GM12878 (cell line): ENCODE results near the gene RHBDD1. TPM values are rescaled to one million over a fixed set of nuclear protein-coding genes. Genes with fewer than 3 reads are reported as not detected.

ENCODE experiments used
- ATAC-seq: fragments of 200-7000 bp; cut with Tn5 transposase; 3 replicates; pipeline ENCODE4 v1.9.1; 2020; ENCODE audit warnings: mild to moderate bottlenecking, moderate library complexity
- BruUV-seq: library from RNA; stranded (reverse); fragments of 400-500 nt; replicated peaks from 2 replicates; lab custom pipeline; 2021; lab: Mats Ljungman, UMichigan
- CTCF ChIA-PET: fragments of 300-600 bp; sonication (Branson Sonifier 250); formaldehyde crosslinking; extraction: SDS; loops from one replicate; lab custom pipeline; 2021; ENCODE audit warnings: inconsistent platforms; lab: Yijun Ruan, JAX
- POLR2A ChIA-PET: fragments of 350-600 bp; formaldehyde crosslinking; extraction: SDS; loops from one replicate; lab custom pipeline; 2021; ENCODE audit warnings: inconsistent platforms; lab: Charles Lee
- RAD21 ChIA-PET: fragments of 300-600 bp; sonication (Branson Sonifier 250); formaldehyde crosslinking; loops from one replicate; lab custom pipeline; 2023; ENCODE audit warnings: antibody characterized with exemption; ENCODE audit not compliant: unreplicated experiment; lab: Charles Lee
- SMC1A ChIA-PET: fragments of 300-600 bp; sonication (Branson Sonifier 250); formaldehyde crosslinking; loops from one replicate; lab custom pipeline; 2023; ENCODE audit not compliant: unreplicated experiment, uncharacterized antibody; lab: Charles Lee
- DNase-seq: peaks from one replicate; pipeline ENCODE4 v3.0.0-alpha.2; 2011; ENCODE audit warnings: low read depth, low spot score
- FAIRE-seq: peaks from 3 replicates; lab custom pipeline; 2011; peaks lifted over from hg19 to GRCh38; lab: Jason Lieb, UNC
- H2AFZ ChIP-seq: 2 replicates; pipeline ENCODE4 v1.6.0; 2011; ENCODE audit warnings: low read depth, low read length, control low read depth; ENCODE audit not compliant: control insufficient read depth
- H3K27ac ChIP-seq: 2 replicates; pipeline ENCODE4 v1.5.1; 2011; ENCODE audit warnings: control low read depth; ENCODE audit not compliant: control insufficient read depth, insufficient read depth
- H3K27me3 ChIP-seq, 2 experiments: replicated peaks in 1 of 2; 2 replicates each; pipeline versions ENCODE4 v1.6.0 to v1.6.1; 2011; ENCODE audit warnings: low read length in 1 of 2; ENCODE audit not compliant: control insufficient read depth in 2 of 2, insufficient read depth in 2 of 2
- H3K36me3 ChIP-seq, 2 experiments: 2 replicates each; pipeline ENCODE4 v1.5.1; 2011; ENCODE audit warnings: low read length in 1 of 2; ENCODE audit not compliant: control insufficient read depth in 2 of 2, insufficient read depth in 2 of 2
- H3K4me1 ChIP-seq: 2 replicates; pipeline ENCODE4 v1.6.1; 2011; ENCODE audit warnings: mild to moderate bottlenecking, low read length, moderate library complexity, mixed read lengths; ENCODE audit not compliant: control insufficient read depth, insufficient read depth
- H3K4me2 ChIP-seq: 2 replicates; pipeline ENCODE4 v1.6.0; 2011; ENCODE audit warnings: control low read depth; ENCODE audit not compliant: control insufficient read depth, insufficient read depth
- H3K4me3 ChIP-seq: fragments of 200-600 bp; sonication (generic); 2 replicates; pipeline ENCODE4 v1.5.1; 2016
- H3K79me2 ChIP-seq: 2 replicates; pipeline ENCODE4 v1.6.0; 2011; ENCODE audit warnings: low read length; ENCODE audit not compliant: control insufficient read depth, insufficient read depth
- H3K9ac ChIP-seq: 2 replicates; pipeline ENCODE4 v1.8.0; 2011; ENCODE audit warnings: low read length, control low read depth, mixed read lengths; ENCODE audit not compliant: control insufficient read depth, insufficient read depth
- H3K9me3 ChIP-seq: replicated peaks from 3 replicates; pipeline ENCODE4 v1.5.1; 2011; ENCODE audit warnings: mild to moderate bottlenecking, low read length; ENCODE audit not compliant: control insufficient read depth, insufficient read depth
- H4K20me1 ChIP-seq: 2 replicates; pipeline ENCODE4 v1.6.0; 2011; ENCODE audit not compliant: control insufficient read depth, insufficient read depth
- ATF2 ChIP-seq: IDR thresholded peaks from 2 replicates; pipeline ENCODE4 v1.6.1; 2012; ENCODE audit warnings: low read length, inconsistent platforms
- BHLHE40 ChIP-seq, 2 experiments: fragments of 450-650 bp in 1 of 2; IDR thresholded peaks; 2 replicates each; pipeline ENCODE4 v1.6.1; 2011 to 2017; ENCODE audit warnings: low read depth in 2 of 2, borderline replicate concordance in 1 of 2, improper control_type of control experiment in 1 of 2, low read length in 1 of 2, mild to moderate bottlenecking in 1 of 2
- CBX5 ChIP-seq: sonication (generic); IDR thresholded peaks from 2 replicates; pipeline ENCODE4 v1.6.1; 2016; ENCODE audit warnings: low read depth, moderate library complexity, mild to moderate bottlenecking, inconsistent platforms
- CREM ChIP-seq: IDR thresholded peaks from 2 replicates; pipeline ENCODE4 v1.6.1; 2014; ENCODE audit warnings: antibody characterized with exemption, low read depth
- FOXM1 ChIP-seq: IDR thresholded peaks from 2 replicates; pipeline ENCODE4 v1.6.1; 2012; ENCODE audit warnings: low read depth, mild to moderate bottlenecking, inconsistent platforms, low read length, moderate library complexity
- IKZF1 ChIP-seq: fragments of 450-650 bp; conservative IDR thresholded peaks from 2 replicates; pipeline ENCODE4 v1.6.1; 2017; ENCODE audit warnings: antibody characterized with exemption, mild to moderate bottlenecking
- IKZF2 ChIP-seq, 2 experiments: fragments of 450-650 bp; IDR thresholded peaks; 2 replicates each; pipeline ENCODE4 v1.6.1; 2017; ENCODE audit warnings: mild to moderate bottlenecking in 2 of 2, moderate library complexity in 2 of 2
- IRF4 ChIP-seq: IDR thresholded peaks from 2 replicates; pipeline ENCODE4 v1.6.1; 2011; ENCODE audit warnings: low read depth, low read length
- MEF2A ChIP-seq: IDR thresholded peaks from 2 replicates; pipeline ENCODE4 v1.6.1; 2011; ENCODE audit warnings: low read depth, mild to moderate bottlenecking, low read length, moderate library complexity; ENCODE audit not compliant: insufficient read depth
- NFIC ChIP-seq: IDR thresholded peaks from 2 replicates; pipeline ENCODE4 v1.6.1; 2012; ENCODE audit warnings: low read depth, mild to moderate bottlenecking, inconsistent platforms, low read length, moderate library complexity
- NR2F1 ChIP-seq: fragments of 450-650 bp; conservative IDR thresholded peaks from 2 replicates; pipeline ENCODE4 v1.6.1; 2017; ENCODE audit warnings: mild to moderate bottlenecking
- RAD21 ChIP-seq: IDR thresholded peaks from 2 replicates; pipeline ENCODE4 v1.6.1; 2011; ENCODE audit warnings: mild to moderate bottlenecking, low read depth, low read length, moderate library complexity; ENCODE audit not compliant: insufficient read depth
- RCOR1 ChIP-seq: conservative IDR thresholded peaks from 2 replicates; pipeline ENCODE4 v1.6.1; 2012; ENCODE audit warnings: low read depth, low read length, improper control_type of control experiment
- RELB ChIP-seq: fragments of 450-650 bp; IDR thresholded peaks from 2 replicates; pipeline ENCODE4 v1.6.1; 2017; ENCODE audit warnings: low read depth, mild to moderate bottlenecking, moderate library complexity
- RUNX3 ChIP-seq: IDR thresholded peaks from 2 replicates; pipeline ENCODE4 v1.6.1; 2012; ENCODE audit warnings: low read length, inconsistent platforms
- SP1 ChIP-seq: IDR thresholded peaks from one replicate; pipeline ENCODE4 v1.6.1; 2011; ENCODE audit warnings: low read depth, low read length
- SREBF1 ChIP-seq: IDR thresholded peaks from 2 replicates; pipeline ENCODE4 v1.6.1; 2012; ENCODE audit warnings: mild to moderate bottlenecking, low read length
- TCF12 ChIP-seq: IDR thresholded peaks from 2 replicates; pipeline ENCODE4 v1.6.1; 2011; ENCODE audit warnings: low read depth, mild to moderate bottlenecking, low read length
- WGBS: methylation state at CpG from one replicate; pipeline ENCODE4 v1.1.6; 2016; ENCODE audit warnings: low lambda C conversion rate; ENCODE audit not compliant: insufficient replicate concordance, insufficient coverage; ENCODE audit errors: missing lambda C conversion rate; 5-methylcytosine and 5-hydroxymethylcytosine counted together
- in situ Hi-C: fragments of 300-500 bp; cut with MboI; formaldehyde crosslinking; loops from 9 replicates; pipeline ENCODE4 v1.14.3; 2018; ENCODE audit warnings: mixed read lengths
- intact Hi-C: fragments of 100-400 bp; cut with micrococcal nuclease; formaldehyde crosslinking; loops from one replicate; pipeline ENCODE4 v1.14.2; 2022; ENCODE audit not compliant: unreplicated experiment
- polyA plus RNA-seq, 11 experiments: library from polyadenylated mRNA; depleted of rRNA in 4 of 11; unstranded in 6 of 11; stranded (reverse) in 5 of 11; fragments of >200 nt; fragmentation: Nextera tagmentation in 4 of 11; fragmentation: Illumina TruSeq in 1 of 11; extraction: Ambion mirVana in 4 of 11; extraction: Trizol in 1 of 11; gene quantifications; 1 replicate in 1 of 11; 2 replicates in 10 of 11; pipeline versions ENCODE4 v1.2.1 to v1.2.3, GENCODE V29; 2011 to 2016; ENCODE audit warnings: inconsistent platforms in 2 of 11, missing spikeins in 2 of 11, low read depth in 1 of 11
- total RNA-seq, 4 experiments: library from RNA; depleted of rRNA in 3 of 4; stranded (reverse); fragments of >200 nt in 3 of 4; fragmentation: Illumina TruSeq in 1 of 4; extraction: Trizol in 1 of 4; gene quantifications; 2 replicates each; pipeline versions ENCODE4 v1.2.1 to v1.2.3, GENCODE V29; 2013 to 2021
- TF ChIP-seq, protein P1 (sequence below): IDR thresholded peaks from 2 replicates; pipeline ENCODE4 v1.6.1; 2011; ENCODE audit warnings: borderline replicate concordance, low read depth, mild to moderate bottlenecking, moderate library complexity, mixed read lengths, low read length; ENCODE audit not compliant: insufficient read depth; ENCODE audit errors: extremely low read length
- TF ChIP-seq, protein P2 (sequence below): IDR thresholded peaks from 2 replicates; pipeline ENCODE4 v1.6.1; 2011; ENCODE audit warnings: low read depth, mild to moderate bottlenecking, low read length, moderate library complexity, borderline replicate concordance; ENCODE audit errors: extremely low read depth

Gene RHBDD1
- total and polyA plus RNA-seq, 10 of the 15 experiments (the other 5 are each of a cell fraction or from before 2014, with no cell fraction given), result 7.1 to 36.4 (median 14.7) TPM

- peak overlapping the region; percentile 28 for H2AFZ ChIP-seq
- ChIA-PET SMC1A (interaction anchor here (0.9 to 4.3 kb wide), 7 partner anchors 9 to 96 kb away, joined by 3 to 30 read pairs (median 7); no protein-coding TSS in a partner anchor), RAD21 (interaction anchor here (0.7 to 1.7 kb wide), 4 partner anchors 10 to 24 kb away, joined by 3 to 13 read pairs (median 4); no protein-coding TSS in a partner anchor), CTCF (interaction anchor here (0.8 to 2.8 kb wide), 13 partner anchors 10 to 164 kb away, joined by 3 to 13 read pairs (median 4); partner anchors contain the start of gene RHBDD1), POLR2A (interaction anchor here (0.5 to 3.5 kb wide), 6 partner anchors 16 to 1903 kb away, joined by 3 to 18 read pairs (median 4); no protein-coding TSS in a partner anchor)
- H3K9me3 ChIP-seq, result no peaks in the 10 kb centered on the region; the same call in 2 of the 3 replicates
- no TSS peak for BruUV-seq
- FAIRE-seq, result no peak
- H3K27me3 ChIP-seq, result no peaks in the 10 kb centered on the region
- DNase-seq, result peak; percentile 51
- no peaks in the 10 kb centered on the region for H4K20me1 ChIP-seq
- H3K4me1 ChIP-seq, result peaks cover 23% of the 10 kb centered on the region
- 0% methylated on average over 2 of the region's 2 CpGs for WGBS
- in situ Hi-C loops (no loop called here), intact Hi-C loops (loop anchor here (2.0 kb wide), 1 partner anchor 26 kb away; the partner anchor contains the start of gene RHBDD1)
- H3K4me2 ChIP-seq, result peak overlapping the region; percentile 49
- H3K27ac ChIP-seq, result peak overlapping the region; percentile 54
- H3K4me3 ChIP-seq, result no peak overlapping the region; the same call in 1 of the 2 replicates
- peak; percentile 88 for ATAC-seq
- H3K36me3 ChIP-seq, result peaks cover 0 to 12% of the 10 kb centered on the region in 2 experiments; a peak in 1 of 4 replicates
- H3K9ac ChIP-seq, result peak overlapping the region; percentile 35; the same call in 1 of the 2 replicates
- H3K79me2 ChIP-seq, result peaks cover 5% of the 10 kb centered on the region
- TF ChIP-seq NFIC, result peak; percentile 77; the same call in 1 of the 2 replicates
- TF ChIP-seq CREM, result peak; percentile 35; the same call in 1 of the 2 replicates
- peak; percentile 93 for TF ChIP-seq RUNX3
- peak; percentile 11; the same call in 1 of the 2 replicates for TF ChIP-seq IRF4
- no peak for TF ChIP-seq RCOR1
- TF ChIP-seq BHLHE40 (IDR thresholded peaks at IDR 0.05; ENCODE audit: borderline replicate concordance in 1 of 2, low read depth in 2 of 2, low read length in 1 of 2), result peak; percentile 61 to 75
- TF ChIP-seq, protein P1, sequence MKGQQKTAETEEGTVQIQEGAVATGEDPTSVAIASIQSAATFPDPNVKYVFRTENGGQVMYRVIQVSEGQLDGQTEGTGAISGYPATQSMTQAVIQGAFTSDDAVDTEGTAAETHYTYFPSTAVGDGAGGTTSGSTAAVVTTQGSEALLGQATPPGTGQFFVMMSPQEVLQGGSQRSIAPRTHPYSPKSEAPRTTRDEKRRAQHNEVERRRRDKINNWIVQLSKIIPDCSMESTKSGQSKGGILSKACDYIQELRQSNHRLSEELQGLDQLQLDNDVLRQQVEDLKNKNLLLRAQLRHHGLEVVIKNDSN, result peak; percentile 33
- TF ChIP-seq CBX5, result 0 out of 2 replicates have a peak, but pooled peaks have one; percentile 65
- no peak for TF ChIP-seq SREBF1
- TF ChIP-seq NR2F1, result peak; percentile 70
- peak; percentile 56; the same call in 1 of the 2 replicates for TF ChIP-seq FOXM1
- peak; percentile 39 to 50; a peak in 1 of 4 replicates for TF ChIP-seq IKZF2 (IDR thresholded peaks at IDR 0.05)
- TF ChIP-seq SP1, result no peak
- no peak for TF ChIP-seq RELB
- TF ChIP-seq, protein P2, sequence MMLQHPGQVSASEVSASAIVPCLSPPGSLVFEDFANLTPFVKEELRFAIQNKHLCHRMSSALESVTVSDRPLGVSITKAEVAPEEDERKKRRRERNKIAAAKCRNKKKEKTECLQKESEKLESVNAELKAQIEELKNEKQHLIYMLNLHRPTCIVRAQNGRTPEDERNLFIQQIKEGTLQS, result no peak
- TF ChIP-seq ATF2, result peak; percentile 62; the same call in 1 of the 2 replicates
- peak; percentile 20; the same call in 1 of the 2 replicates for TF ChIP-seq RAD21
- TF ChIP-seq IKZF1, result peak; percentile 27; the same call in 1 of the 2 replicates
- 0 out of 2 replicates have a peak, but pooled peaks have one; percentile 29 for TF ChIP-seq TCF12
- TF ChIP-seq MEF2A, result peak; percentile 94
Observed at GRCh38 chr2:226862623-226863022, 26.8 kb downstream of the RHBDD1 start.
